H9 (cell line): ENCODE measurements around the gene LHFPL6. TPM values are rescaled to one million over a fixed set of nuclear protein-coding genes. Genes with fewer than 3 reads are reported as not detected.
A peak's percentile ranks its signal among the peaks of the same experiment; 100 is the strongest.

Experiments used
- DNase-seq: peaks from one replicate; pipeline ENCODE4 v3.0.0-alpha.2; 2017
- H2AFZ ChIP-seq: one replicate; pipeline ENCODE4 v1.6.1; 2013; ENCODE audit warnings: mild to moderate bottlenecking, low read length, control low read depth, moderate library complexity
- H2AK5ac ChIP-seq: 2 replicates; pipeline ENCODE4 v1.6.1; 2013; ENCODE audit warnings: low read length, control low read depth, mixed read lengths; ENCODE audit not compliant: insufficient read length
- H2BK120ac ChIP-seq: one replicate; pipeline ENCODE4 v1.6.1; 2013; ENCODE audit warnings: low read depth, mild to moderate bottlenecking, low read length, control low read depth, inconsistent platforms; ENCODE audit not compliant: poor library complexity, severe bottlenecking
- H2BK12ac ChIP-seq: 2 replicates; pipeline ENCODE4 v1.6.1; 2013; ENCODE audit warnings: low read length, control low read depth, mixed read lengths, low read depth; ENCODE audit not compliant: insufficient read length
- H2BK15ac ChIP-seq: 2 replicates; pipeline ENCODE4 v1.6.1; 2013; ENCODE audit warnings: low read depth, low read length, control low read depth
- H2BK20ac ChIP-seq: one replicate; pipeline ENCODE4 v1.6.1; 2013; ENCODE audit warnings: low read depth, mild to moderate bottlenecking, low read length, control low read depth, inconsistent platforms; ENCODE audit not compliant: poor library complexity, severe bottlenecking
- H2BK5ac ChIP-seq: 2 replicates; pipeline ENCODE4 v1.6.1; 2013; ENCODE audit warnings: low read length, control low read depth, mixed read lengths; ENCODE audit not compliant: insufficient read length
- H3K14ac ChIP-seq: 2 replicates; pipeline ENCODE4 v1.6.1; 2013; ENCODE audit warnings: low read length, control low read depth; ENCODE audit not compliant: insufficient read depth
- H3K18ac ChIP-seq: 2 replicates; pipeline ENCODE4 v1.6.1; 2013; ENCODE audit warnings: low read depth, mild to moderate bottlenecking, mixed read lengths, low read length, control low read depth; ENCODE audit not compliant: insufficient read length
- H3K23ac ChIP-seq: 2 replicates; pipeline ENCODE4 v1.6.1; 2013; ENCODE audit warnings: low read length, control low read depth, mixed read lengths, low read depth; ENCODE audit not compliant: insufficient read length
- H3K23me2 ChIP-seq: 2 replicates; pipeline ENCODE4 v1.6.1; 2013; ENCODE audit warnings: low read depth, mild to moderate bottlenecking, mixed read lengths, low read length, control low read depth; ENCODE audit not compliant: insufficient read length, poor library complexity, severe bottlenecking
- H3K27ac ChIP-seq: 2 replicates; pipeline ENCODE4 v1.5.1; 2013; ENCODE audit warnings: low read length, control low read depth, mixed read lengths, low read depth; ENCODE audit not compliant: insufficient read length
- H3K27me3 ChIP-seq: 2 replicates; pipeline ENCODE4 v1.6.1; 2013; ENCODE audit warnings: low read length, control low read depth, inconsistent platforms; ENCODE audit not compliant: insufficient read depth
- H3K4ac ChIP-seq: 2 replicates; pipeline ENCODE4 v1.6.1; 2013; ENCODE audit warnings: low read depth, mild to moderate bottlenecking, control low read depth, inconsistent platforms, low read length, moderate library complexity
- H3K4me1 ChIP-seq: 2 replicates; pipeline ENCODE4 v1.6.1; 2013; ENCODE audit warnings: low read length, control low read depth, inconsistent platforms; ENCODE audit not compliant: insufficient read depth
- H3K4me2 ChIP-seq: 2 replicates; pipeline ENCODE4 v1.6.1; 2013; ENCODE audit warnings: low read length, control low read depth, mixed read lengths; ENCODE audit not compliant: insufficient read length, insufficient read depth
- H3K56ac ChIP-seq: 2 replicates; pipeline ENCODE4 v1.6.1; 2013; ENCODE audit warnings: low read depth, mild to moderate bottlenecking, mixed read lengths, low read length, control low read depth; ENCODE audit not compliant: insufficient read length
- H3K79me1 ChIP-seq: 2 replicates; pipeline ENCODE4 v1.6.1; 2013; ENCODE audit warnings: low read depth, mild to moderate bottlenecking, moderate library complexity, low read length, control low read depth, inconsistent platforms; ENCODE audit not compliant: insufficient read depth, poor library complexity, severe bottlenecking
- H3K79me2 ChIP-seq: 2 replicates; pipeline ENCODE4 v1.6.1; 2013; ENCODE audit warnings: low read length, control low read depth, inconsistent platforms; ENCODE audit not compliant: insufficient read depth
- H3K9ac ChIP-seq: 2 replicates; pipeline ENCODE4 v1.6.1; 2013; ENCODE audit warnings: low read length, control low read depth, mixed read lengths; ENCODE audit not compliant: insufficient read length; ENCODE audit errors: extremely low read depth
- H3K9me3 ChIP-seq: one replicate; pipeline ENCODE4 v1.6.1; 2013; ENCODE audit warnings: low read depth, low read length, inconsistent platforms; ENCODE audit not compliant: control insufficient read depth
- H3T11ph ChIP-seq: one replicate; pipeline ENCODE4 v1.6.1; 2013; ENCODE audit warnings: mild to moderate bottlenecking, low read length, control low read depth, inconsistent platforms
- H4K20me1 ChIP-seq: one replicate; pipeline ENCODE4 v1.6.1; 2013; ENCODE audit not compliant: control insufficient read depth, insufficient read length, insufficient read depth
- H4K5ac ChIP-seq: 2 replicates; pipeline ENCODE4 v1.6.1; 2013; ENCODE audit warnings: low read depth, mild to moderate bottlenecking, mixed read lengths, low read length, control low read depth; ENCODE audit not compliant: insufficient read length
- H4K8ac ChIP-seq: replicated peaks from 2 replicates; pipeline ENCODE4 v1.6.1; 2013; ENCODE audit warnings: low read length, control low read depth, mixed read lengths, low read depth; ENCODE audit not compliant: insufficient read length
- H4K91ac ChIP-seq: 2 replicates; pipeline ENCODE4 v1.6.1; 2013; ENCODE audit warnings: low read depth, mild to moderate bottlenecking, moderate library complexity, mixed read lengths, low read length, control low read depth; ENCODE audit not compliant: insufficient read length
- H3K27ac Mint-ChIP-seq, 3 experiments: 2 replicates in 2 of 3; 3 replicates in 1 of 3; pipeline ENCODE4 v1.8.0; 2020 to 2021; ENCODE audit warnings: mixed read lengths in 3 of 3, mild to moderate bottlenecking in 1 of 3, moderate library complexity in 1 of 3
- H3K27me3 Mint-ChIP-seq: 2 replicates; pipeline ENCODE4 v1.8.0; 2021; ENCODE audit warnings: low read depth, mild to moderate bottlenecking, moderate library complexity, mixed read lengths
- H3K36me3 Mint-ChIP-seq, 3 experiments: 2 replicates in 2 of 3; 3 replicates in 1 of 3; pipeline ENCODE4 v1.8.0; 2020 to 2021; ENCODE audit warnings: low read depth in 3 of 3, mixed read lengths in 3 of 3; ENCODE audit not compliant: insufficient read depth in 1 of 3
- H3K4me1 Mint-ChIP-seq, 2 experiments: 2 replicates each; pipeline ENCODE4 v1.8.0; 2020; ENCODE audit warnings: mixed read lengths in 2 of 2
- H3K4me3 Mint-ChIP-seq, 2 experiments: 2 replicates in 1 of 2; 3 replicates in 1 of 2; pipeline ENCODE4 v1.8.0; 2020 to 2021; ENCODE audit warnings: mild to moderate bottlenecking in 2 of 2, mixed read lengths in 2 of 2, moderate library complexity in 1 of 2
- H3K9me3 Mint-ChIP-seq, 2 experiments: 2 replicates in 1 of 2; 3 replicates in 1 of 2; pipeline ENCODE4 v1.8.0; 2020; ENCODE audit warnings: mild to moderate bottlenecking in 2 of 2, mixed read lengths in 2 of 2, moderate library complexity in 1 of 2
- total RNA-seq: library from RNA; stranded (reverse); gene quantifications from 2 replicates; pipeline ENCODE4 v1.2.1, GENCODE V29; 2021
- TF ChIP-seq, protein P1 (sequence below): fragments of 200-600 bp; sonication (generic); conservative IDR thresholded peaks from 3 replicates; pipeline ENCODE4 v1.8.0; 2021; ENCODE audit warnings: antibody characterized with exemption, mild to moderate bottlenecking

The LHFPL6 gene
- total RNA-seq, 1 experiment from 2014 or later, result 3.5 TPM

DNA sequence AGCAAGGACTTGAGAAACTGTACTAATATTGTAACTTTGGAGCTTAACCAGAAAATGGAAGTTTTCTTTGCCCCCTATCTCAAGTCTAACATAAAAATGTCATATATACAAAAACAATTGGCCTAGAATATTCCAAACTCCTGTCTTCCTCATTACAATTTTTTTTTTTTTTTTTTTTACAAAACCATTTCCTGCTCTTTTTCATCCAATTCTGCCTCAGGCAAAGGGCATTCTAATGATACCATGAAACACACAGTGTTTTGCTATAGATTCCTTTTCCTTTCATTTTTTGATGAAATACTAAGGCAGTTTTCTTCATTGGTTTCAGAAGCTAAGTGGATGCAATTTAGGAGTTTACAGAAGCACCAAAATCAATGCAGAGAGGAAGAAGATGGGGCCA, 119.7 kb downstream of the LHFPL6 start:
- no peak overlapping the region for H3K9ac ChIP-seq
- H3K4me2 ChIP-seq, result peak overlapping the region; percentile 28
- no peak overlapping the region for H3K4me3 Mint-ChIP-seq
- no peak overlapping the region for H3K56ac ChIP-seq
- H3K79me1 ChIP-seq, result no peaks in the 10 kb centered on the region
- no peak overlapping the region for H3K23ac ChIP-seq
- no peak overlapping the region for H4K5ac ChIP-seq
- H4K91ac ChIP-seq, result no peak overlapping the region
- TF ChIP-seq, protein P1, sequence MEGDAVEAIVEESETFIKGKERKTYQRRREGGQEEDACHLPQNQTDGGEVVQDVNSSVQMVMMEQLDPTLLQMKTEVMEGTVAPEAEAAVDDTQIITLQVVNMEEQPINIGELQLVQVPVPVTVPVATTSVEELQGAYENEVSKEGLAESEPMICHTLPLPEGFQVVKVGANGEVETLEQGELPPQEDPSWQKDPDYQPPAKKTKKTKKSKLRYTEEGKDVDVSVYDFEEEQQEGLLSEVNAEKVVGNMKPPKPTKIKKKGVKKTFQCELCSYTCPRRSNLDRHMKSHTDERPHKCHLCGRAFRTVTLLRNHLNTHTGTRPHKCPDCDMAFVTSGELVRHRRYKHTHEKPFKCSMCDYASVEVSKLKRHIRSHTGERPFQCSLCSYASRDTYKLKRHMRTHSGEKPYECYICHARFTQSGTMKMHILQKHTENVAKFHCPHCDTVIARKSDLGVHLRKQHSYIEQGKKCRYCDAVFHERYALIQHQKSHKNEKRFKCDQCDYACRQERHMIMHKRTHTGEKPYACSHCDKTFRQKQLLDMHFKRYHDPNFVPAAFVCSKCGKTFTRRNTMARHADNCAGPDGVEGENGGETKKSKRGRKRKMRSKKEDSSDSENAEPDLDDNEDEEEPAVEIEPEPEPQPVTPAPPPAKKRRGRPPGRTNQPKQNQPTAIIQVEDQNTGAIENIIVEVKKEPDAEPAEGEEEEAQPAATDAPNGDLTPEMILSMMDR, result no peak
- no peak overlapping the region; a peak in 2 of 7 replicates for H3K27ac Mint-ChIP-seq
- no peaks in the 10 kb centered on the region for H3K9me3 Mint-ChIP-seq
- peaks cover 0 to 2% (median 0%) of the 10 kb centered on the region in 3 experiments; a peak in 2 of 7 replicates for H3K36me3 Mint-ChIP-seq
- H2BK5ac ChIP-seq, result no peak overlapping the region
- H3K4me1 Mint-ChIP-seq, result peaks cover 44 to 50% of the 10 kb centered on the region in 2 experiments
- no peaks in the 10 kb centered on the region for H3K9me3 ChIP-seq
- H3K27me3 Mint-ChIP-seq, result no peaks in the 10 kb centered on the region
- no peak overlapping the region for H3K18ac ChIP-seq
- no peak overlapping the region for H2BK120ac ChIP-seq
- no peaks in the 10 kb centered on the region for H3K79me2 ChIP-seq
- H3K27me3 ChIP-seq, result no peaks in the 10 kb centered on the region
- no peaks in the 10 kb centered on the region for H4K20me1 ChIP-seq
- H3K4ac ChIP-seq, result no peak overlapping the region
- H3T11ph ChIP-seq, result no peak overlapping the region
- H3K14ac ChIP-seq, result no peak overlapping the region
- no peak overlapping the region for H4K8ac ChIP-seq
- peaks cover 8% of the 10 kb centered on the region; the same call in 1 of the 2 replicates for H3K4me1 ChIP-seq
- H2BK12ac ChIP-seq, result no peak overlapping the region
- H3K23me2 ChIP-seq, result no peaks in the 10 kb centered on the region
- no peak overlapping the region for H2BK15ac ChIP-seq
- H3K27ac ChIP-seq, result peak overlapping the region; percentile 2
- H2AK5ac ChIP-seq, result no peak overlapping the region
- H2AFZ ChIP-seq, result no peak overlapping the region
- no peak for DNase-seq
- H2BK20ac ChIP-seq, result no peak overlapping the region
